Activated T-helper 1 cell treated with anti-CD3 and anti-CD28 coated beads, Interleukin-12 subunit alpha, Interleukin-12 subunit beta, Interleukin-2, Interleukin-4 antibody, amounts not matched to agents 30 ng/mL and 10 ng/mL and 1 ng/mL, durations not matched to agents 14 hours and 24 hours and 36 hours (primary cell): ENCODE measurements around the gene DUSP18. TPM values are rescaled to one million over a fixed set of nuclear protein-coding genes. Genes with fewer than 3 reads are reported as not detected.
"Not testable (repeated sequence)": the region's sequence is repeated elsewhere in the genome, so short reads cannot be mapped to it uniquely, and the experiment has no call there.

Source experiments
- DNase-seq: peaks from one replicate; pipeline ENCODE4 v3.0.0; 2021; ENCODE audit warnings: low spot score
- H3K27ac Mint-ChIP-seq: one replicate; pipeline ENCODE4 v1.8.0; 2021; ENCODE audit warnings: mild to moderate bottlenecking, mixed read lengths
- H3K27me3 Mint-ChIP-seq: one replicate; pipeline ENCODE4 v1.8.0; 2022; ENCODE audit warnings: mild to moderate bottlenecking, moderate library complexity, mixed read lengths; ENCODE audit not compliant: insufficient read depth
- H3K36me3 Mint-ChIP-seq: one replicate; pipeline ENCODE4 v1.8.0; 2021; ENCODE audit warnings: low read depth, mixed read lengths
- H3K4me1 Mint-ChIP-seq: one replicate; pipeline ENCODE4 v1.8.0; 2021; ENCODE audit warnings: low read depth, mixed read lengths
- H3K4me3 Mint-ChIP-seq: one replicate; pipeline ENCODE4 v1.8.0; 2021; ENCODE audit warnings: mild to moderate bottlenecking, moderate library complexity, mixed read lengths
- H3K9me3 Mint-ChIP-seq: one replicate; pipeline ENCODE4 v1.8.0; 2021; ENCODE audit warnings: mixed read lengths
- intact Hi-C: fragments of 100-400 bp; cut with micrococcal nuclease; formaldehyde crosslinking; loops from one replicate; pipeline ENCODE4 v1.15.1; 2024
- total RNA-seq: library from RNA; stranded (reverse); gene quantifications from 2 replicates; pipeline ENCODE4 v1.2.3, GENCODE V29; 2022

DUSP18 gene
- total RNA-seq, 1 donor from 2014 or later: 9.8 TPM

- DNase-seq: peak; percentile 21
- intact Hi-C loops: loop anchor here (1.0 kb wide), 5 partner anchors 27 to 61 kb away; partner anchors contain the start of gene DUSP18
- H3K4me3 Mint-ChIP-seq: peak within 1 kb of the TSS; percentile 88
- peaks cover 11% of the 10 kb centered on the region for H3K27me3 Mint-ChIP-seq
- peak within 1 kb of the TSS; percentile 63 for H3K27ac Mint-ChIP-seq
- no peaks in the 10 kb centered on the region for H3K9me3 Mint-ChIP-seq
- no peaks in the 10 kb centered on the region for H3K36me3 Mint-ChIP-seq
- peaks cover 21% of the 10 kb centered on the region for H3K4me1 Mint-ChIP-seq
Measured at GRCh38 chr22:30694640-30695350, 27.1 kb upstream of the DUSP18 start, which contains the start of gene OSBP2. Gene OSBP2 (plus strand): TSS chr22:30694874. CDS start chr22:30694910, 36 bp downstream.

- peaks cover 21% of the 10 kb centered on the region for H3K4me1 Mint-ChIP-seq
- peak; percentile 44 for DNase-seq
- H3K4me3 Mint-ChIP-seq: peak overlapping the region; percentile 88
- intact Hi-C loops: loop anchor here (1.0 kb wide), 5 partner anchors 27 to 61 kb away; partner anchors contain the start of gene DUSP18
- H3K36me3 Mint-ChIP-seq: no peaks in the 10 kb centered on the region
- no peaks in the 10 kb centered on the region for H3K9me3 Mint-ChIP-seq
- no peak overlapping the region for H3K27ac Mint-ChIP-seq
- peaks cover 11% of the 10 kb centered on the region for H3K27me3 Mint-ChIP-seq
Measured at GRCh38 chr22:30694171-30694639, 26.5 kb upstream of the DUSP18 start.

GRCh38 chr22:30691204-30691603 lies 23.5 kb upstream of the DUSP18 start:
- peaks cover 21% of the 10 kb centered on the region for H3K4me1 Mint-ChIP-seq
- H3K4me3 Mint-ChIP-seq: no peak overlapping the region
- DNase-seq: no peak
- intact Hi-C loops: no loop called here
- H3K27me3 Mint-ChIP-seq: peaks cover 7% of the 10 kb centered on the region
- no peaks in the 10 kb centered on the region for H3K9me3 Mint-ChIP-seq
- H3K27ac Mint-ChIP-seq: no peak overlapping the region
- H3K36me3 Mint-ChIP-seq: no peaks in the 10 kb centered on the region

- Mint-ChIP-seq H3K4me3 (no peak overlapping the region), H3K36me3 (no peaks in the 10 kb centered on the region), H3K9me3 (no peaks in the 10 kb centered on the region), H3K27me3 (no peaks in the 10 kb centered on the region), H3K4me1 (peaks cover 11% of the 10 kb centered on the region), H3K27ac (no peak overlapping the region)
- intact Hi-C loops: no loop called here
- no peak for DNase-seq
Measured at GRCh38 chr22:30689622-30690021, 21.9 kb upstream of the DUSP18 start.

GRCh38 chr22:30687358-30687757 lies 19.7 kb upstream of the DUSP18 start:
- intact Hi-C loops: no loop called here

GRCh38 chr22:30685178-30685577 lies 17.5 kb upstream of the DUSP18 start:
- peaks cover 6% of the 10 kb centered on the region for H3K27me3 Mint-ChIP-seq
- no peaks in the 10 kb centered on the region for H3K9me3 Mint-ChIP-seq
- intact Hi-C loops: no loop called here
- no peaks in the 10 kb centered on the region for H3K4me1 Mint-ChIP-seq
- no peak overlapping the region for H3K4me3 Mint-ChIP-seq
- H3K27ac Mint-ChIP-seq: no peak overlapping the region
- H3K36me3 Mint-ChIP-seq: no peaks in the 10 kb centered on the region
- DNase-seq: no peak

More at GRCh38 chr22:30687358-30687757, 19.7 kb upstream of the DUSP18 start:
- Mint-ChIP-seq H3K27me3 (peaks cover 6% of the 10 kb centered on the region), H3K27ac (no peak overlapping the region), H3K36me3 (no peaks in the 10 kb centered on the region), H3K4me3 (no peak overlapping the region), H3K4me1 (no peaks in the 10 kb centered on the region), H3K9me3 (no peaks in the 10 kb centered on the region)
- DNase-seq: no peak

- H3K4me3 Mint-ChIP-seq: no peak overlapping the region
- no peak overlapping the region for H3K27ac Mint-ChIP-seq
- intact Hi-C loops: no loop called here
- no peak for DNase-seq
- H3K27me3 Mint-ChIP-seq: peaks cover 10% of the 10 kb centered on the region
- peaks cover 8% of the 10 kb centered on the region for H3K4me1 Mint-ChIP-seq
- no peaks in the 10 kb centered on the region for H3K9me3 Mint-ChIP-seq
- H3K36me3 Mint-ChIP-seq: no peaks in the 10 kb centered on the region
Measured at GRCh38 chr22:30681831-30682230, 14.2 kb upstream of the DUSP18 start.

GRCh38 chr22:30680991-30681770 lies 13.5 kb upstream of the DUSP18 start:
- Mint-ChIP-seq H3K27ac (no peak overlapping the region), H3K9me3 (no peaks in the 10 kb centered on the region), H3K36me3 (no peaks in the 10 kb centered on the region), H3K27me3 (peaks cover 12% of the 10 kb centered on the region), H3K4me1 (peaks cover 8% of the 10 kb centered on the region), H3K4me3 (no peak overlapping the region)
- intact Hi-C loops: no loop called here
- DNase-seq: no peak

GRCh38 chr22:30679895-30680690 lies 12.4 kb upstream of the DUSP18 start:
- H3K4me3 Mint-ChIP-seq, H3K4me1 Mint-ChIP-seq, H3K36me3 Mint-ChIP-seq, H3K27ac Mint-ChIP-seq, H3K9me3 Mint-ChIP-seq, intact Hi-C loops, DNase-seq: not testable (repeated sequence)
- peaks cover 16% of the 10 kb centered on the region for H3K27me3 Mint-ChIP-seq

GRCh38 chr22:30676565-30676964 lies 8.9 kb upstream of the DUSP18 start:
- intact Hi-C loops, H3K27me3 Mint-ChIP-seq, H3K36me3 Mint-ChIP-seq, H3K4me3 Mint-ChIP-seq, H3K27ac Mint-ChIP-seq, H3K9me3 Mint-ChIP-seq, H3K4me1 Mint-ChIP-seq, DNase-seq: not testable (repeated sequence)

GRCh38 chr22:30675436-30675835 lies 7.8 kb upstream of the DUSP18 start:
- Mint-ChIP-seq H3K27ac (no peak overlapping the region), H3K36me3 (no peaks in the 10 kb centered on the region), H3K27me3 (peaks cover 12% of the 10 kb centered on the region), H3K9me3 (no peaks in the 10 kb centered on the region), H3K4me3 (no peak overlapping the region), H3K4me1 (peaks cover 8% of the 10 kb centered on the region)
- DNase-seq: no peak
- intact Hi-C loops: no loop called here

- peaks cover 12% of the 10 kb centered on the region for H3K27me3 Mint-ChIP-seq
- no peak overlapping the region for H3K27ac Mint-ChIP-seq
- no peak for DNase-seq
- no peaks in the 10 kb centered on the region for H3K36me3 Mint-ChIP-seq
- intact Hi-C loops: no loop called here
- no peak overlapping the region for H3K4me3 Mint-ChIP-seq
- no peaks in the 10 kb centered on the region for H3K9me3 Mint-ChIP-seq
- H3K4me1 Mint-ChIP-seq: peaks cover 6% of the 10 kb centered on the region
Measured at GRCh38 chr22:30674482-30674881, 6.8 kb upstream of the DUSP18 start.
